IPS-18c (cell line): ENCODE data around the gene DISC1.
"Not testable (repeated sequence)": the region's sequence is repeated elsewhere in the genome, so short reads cannot be mapped to it uniquely, and the experiment has no call there.

ENCODE experiments used
- H3K4me3 ChIP-seq: 2 replicates; pipeline ENCODE4 v1.7.0; 2013; ENCODE audit warnings: low read depth, mild to moderate bottlenecking, low read length, moderate library complexity; ENCODE audit not compliant: insufficient read depth
- H3K9me3 ChIP-seq: one replicate; pipeline ENCODE4 v1.6.1; 2013; ENCODE audit warnings: mild to moderate bottlenecking, low read length, moderate library complexity; ENCODE audit not compliant: control insufficient read depth, insufficient read depth

DISC1 gene

DNA sequence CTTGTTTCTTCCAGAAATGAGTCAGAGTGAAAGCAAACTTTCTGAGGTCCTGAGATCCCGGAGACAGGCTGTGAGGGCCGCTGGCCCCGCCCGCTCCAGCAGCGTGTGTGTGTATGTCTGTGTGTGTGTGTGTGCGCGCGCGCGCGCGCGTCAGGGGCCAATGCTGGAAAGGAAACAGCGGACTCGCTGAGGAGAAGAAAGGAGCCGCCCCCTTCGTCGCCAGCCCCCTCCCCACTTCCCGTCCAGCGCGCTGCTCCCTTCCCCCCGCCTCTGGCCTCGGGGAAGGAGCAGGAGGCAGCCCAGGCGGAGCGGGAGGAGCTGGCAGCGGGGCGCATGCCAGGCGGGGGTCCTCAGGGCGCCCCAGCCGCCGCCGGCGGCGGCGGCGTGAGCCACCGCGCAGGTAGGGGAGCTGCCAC lies at the start of gene DISC1:
DISC1 (plus strand) TSS at position 256 of the 416 bp plus-strand sequence; CDS start at position 334, 78 bp downstream.
- H3K9me3 ChIP-seq = no peaks in the 10 kb centered on the region
- peak within 1 kb of the TSS; percentile 89 for H3K4me3 ChIP-seq

DNA sequence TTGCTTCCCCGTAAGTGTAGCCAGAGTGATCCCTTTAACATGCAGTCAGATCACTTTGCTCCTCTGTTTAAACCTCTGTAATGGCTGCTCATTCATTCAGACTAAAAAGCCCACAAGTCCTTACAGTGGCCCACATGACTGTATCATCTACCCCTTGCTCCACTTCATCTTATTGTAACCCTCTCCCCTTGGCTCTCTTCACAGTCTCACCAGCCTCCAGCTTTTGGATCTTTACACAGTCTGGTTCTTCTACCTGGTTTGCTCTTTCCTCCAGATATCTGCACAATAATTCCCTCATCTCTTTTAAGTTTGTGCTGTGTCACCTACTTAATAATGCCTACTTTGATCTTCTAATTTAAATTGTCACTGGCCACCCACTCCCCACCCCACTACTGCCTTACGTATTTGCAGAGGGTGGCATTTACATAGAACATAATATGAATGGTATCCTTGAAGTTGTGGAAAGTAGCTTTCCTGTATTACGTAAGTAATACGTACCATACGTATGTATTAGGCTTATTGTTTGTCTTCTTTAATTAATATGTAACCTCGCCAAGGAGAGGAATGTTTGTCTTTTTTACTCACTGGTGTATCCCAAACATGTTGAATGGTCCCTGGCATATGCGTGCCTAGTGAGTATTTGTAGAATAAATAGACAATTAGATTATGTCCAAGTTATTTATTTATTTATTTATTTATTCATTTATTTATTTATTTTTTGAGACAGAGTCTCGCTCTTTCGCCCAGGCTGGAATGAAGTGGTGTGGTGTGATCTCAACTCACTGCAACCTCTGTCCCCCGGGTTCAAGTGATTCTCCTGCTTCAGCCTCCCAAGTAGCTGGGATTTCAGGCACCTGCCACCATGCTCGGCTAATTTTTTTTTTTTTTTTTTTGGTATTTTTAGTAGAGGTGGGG lies 49.5 kb upstream of the DISC1 start:
- Histone ChIP-seq H3K9me3 (no peaks in the 10 kb centered on the region), H3K4me3 (no peak overlapping the region)

DNA sequence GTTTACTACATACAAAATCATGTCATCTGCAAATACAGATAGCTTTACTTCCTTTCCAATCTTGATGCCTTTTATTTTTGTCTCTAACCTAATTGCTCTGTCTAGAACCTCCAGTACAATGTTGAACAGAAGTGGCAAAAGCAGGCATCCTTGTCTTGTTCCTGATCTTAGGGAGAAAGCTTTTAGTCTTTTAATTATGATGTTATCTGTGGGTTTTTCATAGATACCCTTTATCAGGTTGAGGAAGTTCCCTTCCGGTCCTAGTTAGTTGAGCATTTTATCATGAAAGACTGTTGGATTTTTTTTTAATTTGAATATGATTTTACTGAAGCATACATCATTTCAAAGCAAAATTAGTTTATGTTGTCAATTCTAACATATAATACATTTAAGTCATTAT lies 45.7 kb upstream of the DISC1 start:
- Histone ChIP-seq H3K9me3 (no peaks in the 10 kb centered on the region), H3K4me3 (no peak overlapping the region)

DNA sequence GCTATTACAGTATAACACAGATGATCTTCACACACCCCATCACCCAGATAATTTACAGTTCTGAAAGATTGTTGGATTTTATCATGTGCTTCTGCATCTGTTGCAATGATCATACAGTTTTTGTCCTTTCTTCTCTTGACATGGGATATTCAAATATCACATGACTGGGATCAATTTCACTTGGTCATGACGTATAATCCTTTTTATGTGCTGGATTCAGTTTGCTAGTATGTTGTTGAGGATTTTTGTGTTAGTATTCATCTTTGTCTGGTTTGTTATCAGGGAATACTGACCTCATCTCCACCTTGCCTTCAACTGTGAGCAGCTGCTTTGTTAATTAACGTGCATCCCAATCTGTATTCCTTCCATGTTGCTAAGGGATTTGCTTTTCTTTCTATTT lies 44.7 kb upstream of the DISC1 start:
- Histone ChIP-seq H3K9me3 (no peaks in the 10 kb centered on the region), H3K4me3 (no peak overlapping the region)

DNA sequence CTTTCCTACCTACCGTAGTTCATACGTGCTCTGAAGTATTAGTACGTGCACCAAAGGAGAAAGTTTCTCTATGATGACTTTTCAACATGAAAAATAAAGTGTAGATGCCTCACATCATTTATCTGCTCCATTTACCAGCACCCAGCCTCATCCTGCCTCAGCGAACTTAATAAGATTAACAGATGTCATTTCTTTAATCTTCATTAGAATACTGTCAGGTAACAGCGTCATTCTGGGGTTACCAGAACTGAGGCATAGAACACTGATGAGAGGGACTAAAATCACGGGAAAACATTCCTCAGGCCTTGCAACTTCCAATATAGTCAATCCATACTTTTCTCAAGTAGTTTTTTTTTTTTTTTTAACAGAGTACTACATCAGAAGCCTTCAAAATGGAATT lies 43.2 kb upstream of the DISC1 start:
- Histone ChIP-seq H3K9me3 (no peaks in the 10 kb centered on the region), H3K4me3 (no peak overlapping the region)

DNA sequence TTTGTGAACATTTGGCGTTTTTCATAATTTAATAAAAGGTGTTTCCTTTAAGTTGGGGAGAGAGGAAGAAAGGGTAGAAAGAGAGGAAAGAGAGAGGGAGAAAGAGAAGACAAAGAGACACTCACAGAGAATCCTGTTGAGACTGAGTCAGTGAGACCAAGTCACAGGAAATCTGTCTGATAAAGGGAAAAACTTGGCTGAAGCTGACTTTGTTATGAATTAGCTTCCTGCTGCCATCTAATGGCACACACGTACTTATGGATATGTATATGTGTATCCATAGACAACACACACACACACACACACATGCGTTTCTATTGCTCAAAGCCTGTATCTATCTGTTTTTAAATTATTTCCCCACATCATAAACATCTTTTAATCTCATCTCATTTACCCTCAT lies 42.5 kb upstream of the DISC1 start:
- H3K9me3 ChIP-seq = no peaks in the 10 kb centered on the region
- H3K4me3 ChIP-seq = no peak overlapping the region

DNA sequence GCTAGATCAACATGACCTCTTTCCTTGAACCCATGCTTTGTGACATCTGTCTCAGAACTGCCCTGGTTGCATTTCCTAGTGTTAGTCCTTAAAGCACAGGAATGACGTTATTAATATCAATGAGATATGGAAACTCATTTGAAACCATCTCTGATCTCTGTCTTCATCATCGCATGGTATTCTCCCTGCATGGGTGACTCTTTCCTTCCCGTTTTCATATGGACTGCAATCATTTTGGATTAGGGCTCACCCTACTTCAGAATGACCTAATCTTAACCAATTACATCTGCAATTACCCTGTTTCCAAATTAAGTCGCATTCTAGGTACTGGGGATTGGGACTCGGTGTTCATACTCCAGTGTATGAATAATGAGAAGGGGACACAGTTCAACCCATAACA lies 41.7 kb upstream of the DISC1 start:
- H3K9me3 ChIP-seq = no peaks in the 10 kb centered on the region

DNA sequence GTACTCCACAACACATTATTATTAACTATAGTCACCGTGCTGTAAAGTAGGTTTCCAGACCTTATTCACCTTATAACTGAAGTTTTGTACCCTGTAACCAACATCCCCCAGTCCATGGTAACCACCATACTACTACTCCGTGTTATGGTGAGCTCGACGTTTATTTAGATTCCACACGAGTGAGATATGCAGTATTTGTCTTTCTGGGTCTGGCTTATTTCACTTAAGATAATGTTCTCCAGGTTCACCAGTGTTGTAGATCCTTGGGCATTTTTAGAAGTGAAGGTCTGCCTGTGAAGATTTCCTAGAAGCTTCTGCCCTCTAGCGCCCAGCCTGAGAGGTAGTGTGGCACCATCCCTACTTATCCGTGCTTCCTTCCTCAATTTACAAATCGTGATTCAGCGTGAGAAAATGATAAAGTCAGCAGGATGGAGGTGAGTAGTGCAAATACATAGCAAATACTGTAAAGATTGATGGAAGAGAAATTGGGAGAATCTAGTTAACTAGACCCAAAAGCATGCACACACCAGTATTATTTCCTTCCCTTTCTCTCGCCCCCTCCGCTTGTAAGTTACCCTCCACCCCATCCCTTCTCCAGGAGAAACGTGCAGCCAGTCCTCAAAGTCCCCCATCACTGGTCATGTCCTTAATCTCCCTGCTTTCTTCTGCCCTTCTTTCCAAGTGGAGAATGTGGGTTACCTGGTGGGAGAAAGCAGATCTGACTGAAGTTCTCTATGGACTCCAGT lies 36.0 kb upstream of the DISC1 start:
- no peak overlapping the region for H3K4me3 ChIP-seq
- H3K9me3 ChIP-seq = no peaks in the 10 kb centered on the region

More for the DNA sequence above, 41.7 kb upstream of the DISC1 start:
- no peak overlapping the region for H3K4me3 ChIP-seq

DNA sequence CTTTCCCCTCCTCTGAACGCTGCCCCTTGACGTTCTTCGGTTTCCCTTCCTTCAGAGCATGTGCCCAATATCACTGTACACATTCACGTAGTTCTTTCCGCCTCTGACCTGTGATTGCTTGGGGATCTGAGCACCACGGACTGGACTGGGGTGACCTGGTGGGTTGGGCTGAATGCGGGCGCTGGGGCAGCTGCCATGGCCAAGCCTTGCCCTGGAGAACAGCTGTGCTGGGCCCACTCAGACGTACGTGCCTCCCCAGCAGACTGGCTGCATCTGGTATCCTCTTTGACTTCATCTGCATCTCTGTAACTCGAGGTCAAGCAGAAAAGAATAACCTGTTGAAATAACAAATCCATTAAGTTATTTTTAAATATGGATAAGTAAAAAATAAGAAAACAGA lies 35.1 kb upstream of the DISC1 start:
- Histone ChIP-seq H3K9me3 (no peaks in the 10 kb centered on the region), H3K4me3 (no peak overlapping the region)

DNA sequence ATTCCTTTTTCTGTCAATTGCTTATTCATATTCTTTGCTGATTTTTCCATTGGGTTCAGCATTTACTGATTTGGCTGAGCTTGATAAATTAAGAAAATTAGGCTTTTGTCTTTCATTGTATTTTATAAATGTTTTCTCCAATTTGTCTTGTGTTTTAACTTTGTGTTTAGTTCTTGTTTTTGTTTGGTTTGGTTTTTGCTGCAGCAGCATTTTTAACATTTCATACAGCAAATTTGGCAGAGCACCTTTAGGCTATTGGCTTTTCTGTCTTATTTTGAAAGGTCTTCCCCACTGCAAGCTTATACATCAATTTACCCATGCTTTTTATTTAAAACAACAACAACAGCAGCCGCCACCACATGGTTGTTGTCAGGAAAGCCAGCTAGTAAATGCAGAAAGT lies 33.8 kb upstream of the DISC1 start:
- no peak overlapping the region for H3K4me3 ChIP-seq
- no peaks in the 10 kb centered on the region for H3K9me3 ChIP-seq

DNA sequence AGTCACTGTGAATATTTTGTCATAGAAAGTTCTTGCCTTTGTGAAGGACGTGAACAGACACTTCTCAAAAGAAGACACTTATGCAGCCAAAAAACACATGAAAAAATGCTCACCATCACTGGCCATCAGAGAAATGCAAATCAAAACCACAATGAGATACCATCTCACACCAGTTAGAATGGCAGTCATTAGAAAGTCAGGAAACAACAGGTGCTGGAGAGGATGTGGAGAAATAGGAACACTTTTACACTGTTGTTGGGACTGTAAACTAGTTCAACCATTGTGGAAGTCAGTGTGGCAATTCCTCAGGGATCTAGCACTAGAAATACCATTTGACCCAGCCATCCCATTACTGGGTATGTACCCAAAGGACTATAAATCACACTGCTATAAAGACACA lies 33.3 kb upstream of the DISC1 start:
- not testable (repeated sequence) for H3K9me3 ChIP-seq

DNA sequence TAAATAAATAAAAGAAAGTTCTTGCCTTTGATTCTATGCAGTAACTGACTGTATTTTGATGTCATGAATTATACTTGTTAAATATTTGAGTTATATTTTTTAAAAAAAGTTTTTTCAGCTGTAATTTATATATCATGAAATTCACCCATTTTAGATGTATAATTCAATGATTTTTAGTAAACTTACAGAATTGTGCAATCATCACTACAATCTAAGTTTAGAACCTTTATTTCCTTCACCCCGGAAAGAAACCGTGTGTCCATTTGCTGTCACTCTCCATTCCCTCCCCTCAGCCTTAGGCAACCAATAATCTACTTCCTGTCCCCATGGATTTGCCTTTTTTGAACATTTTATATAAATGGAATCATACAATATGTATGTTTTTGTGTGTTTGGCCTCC lies 32.5 kb upstream of the DISC1 start:
- Histone ChIP-seq H3K4me3 (no peak overlapping the region), H3K9me3 (no peaks in the 10 kb centered on the region)

More for the DNA sequence above, 33.3 kb upstream of the DISC1 start:
- H3K4me3 ChIP-seq = not testable (repeated sequence)

DNA sequence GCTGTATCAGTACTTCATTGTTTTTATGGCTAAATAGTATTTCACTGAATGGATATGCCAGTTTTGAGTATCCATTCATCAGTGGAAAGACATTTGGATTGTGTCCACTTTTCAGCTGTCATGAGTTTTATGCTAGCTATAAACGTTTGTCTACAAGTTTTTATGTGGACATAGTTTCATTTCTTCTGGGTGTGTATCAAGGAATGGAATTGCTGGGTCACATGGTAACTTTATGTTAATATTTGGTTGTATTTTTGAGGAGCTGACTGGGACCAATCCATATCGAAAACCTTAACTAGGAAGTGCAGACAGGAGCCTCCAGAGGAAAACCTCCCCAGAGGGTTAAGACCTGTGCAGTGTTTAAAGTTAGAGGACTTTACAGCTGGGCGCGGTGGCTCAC lies 31.8 kb upstream of the DISC1 start:
- Histone ChIP-seq H3K4me3 (no peak overlapping the region), H3K9me3 (no peaks in the 10 kb centered on the region)

DNA sequence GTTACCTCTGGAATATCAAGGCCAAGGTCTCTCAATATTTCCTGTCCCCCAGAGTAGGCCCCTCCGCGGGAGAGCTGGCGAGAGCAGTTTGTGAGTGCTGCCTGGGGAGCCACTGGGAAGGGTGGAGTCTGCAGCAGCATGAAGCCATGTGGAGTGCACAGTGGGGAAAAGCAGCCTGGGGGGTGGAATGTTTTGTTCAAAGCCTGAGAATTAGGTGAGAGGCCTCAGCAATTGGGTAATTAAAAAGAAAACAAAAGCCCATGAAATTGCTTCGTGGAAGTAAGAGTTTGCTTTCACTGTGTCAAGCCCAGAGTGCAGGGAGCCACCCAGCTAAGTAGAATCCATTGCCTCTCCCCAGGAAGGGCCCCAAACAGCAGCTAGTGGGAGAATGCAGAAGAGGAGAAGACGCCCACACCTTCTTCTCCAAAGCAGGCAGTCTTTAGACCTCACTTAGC lies 30.2 kb upstream of the DISC1 start:
- Histone ChIP-seq H3K4me3 (no peak overlapping the region), H3K9me3 (no peaks in the 10 kb centered on the region)

DNA sequence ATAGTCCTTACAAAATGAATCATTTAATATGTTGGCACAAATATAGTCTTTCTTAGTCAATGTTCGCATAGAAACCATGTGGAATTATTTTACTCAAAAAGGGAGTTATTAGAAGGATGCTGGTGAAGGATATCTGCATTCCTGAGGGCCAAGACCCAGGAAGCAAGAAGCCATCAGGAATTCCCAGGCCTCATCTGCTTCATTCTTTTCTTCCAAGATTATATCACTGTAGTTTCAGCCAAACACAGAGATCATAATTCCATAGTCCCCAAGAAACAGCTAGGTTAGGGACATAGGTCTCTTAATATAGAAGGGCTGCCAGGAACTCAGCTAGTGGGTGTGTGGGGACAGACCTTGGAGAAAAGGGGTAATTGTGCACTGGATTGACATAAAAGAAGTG lies 28.6 kb upstream of the DISC1 start:
- Histone ChIP-seq H3K4me3 (no peak overlapping the region), H3K9me3 (no peaks in the 10 kb centered on the region)

DNA sequence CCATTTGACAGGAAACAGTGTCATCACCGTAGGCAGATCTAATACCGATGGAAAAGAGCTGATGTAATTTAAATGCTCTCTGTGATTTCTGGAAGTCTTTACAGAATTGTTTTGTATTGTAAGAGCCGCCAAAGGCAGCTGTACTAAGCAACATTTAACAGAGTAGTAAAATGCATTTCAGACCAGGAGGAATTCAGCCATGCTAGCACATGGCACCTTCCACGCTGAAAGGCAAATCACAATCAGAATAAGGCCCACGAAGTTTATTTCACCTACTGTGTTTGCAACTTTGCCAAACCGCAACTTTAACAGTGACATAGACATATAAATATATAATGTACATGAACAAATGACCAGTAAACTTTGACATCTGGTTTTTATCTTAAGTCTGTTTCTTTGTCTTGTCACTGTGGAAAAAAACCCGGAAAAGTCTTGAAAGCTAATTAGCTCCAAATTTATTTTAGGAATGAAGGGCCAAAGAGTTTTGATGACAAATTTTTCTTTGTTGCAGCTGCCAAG lies 26.1 kb upstream of the DISC1 start:
- no peak overlapping the region for H3K4me3 ChIP-seq
- no peaks in the 10 kb centered on the region for H3K9me3 ChIP-seq

DNA sequence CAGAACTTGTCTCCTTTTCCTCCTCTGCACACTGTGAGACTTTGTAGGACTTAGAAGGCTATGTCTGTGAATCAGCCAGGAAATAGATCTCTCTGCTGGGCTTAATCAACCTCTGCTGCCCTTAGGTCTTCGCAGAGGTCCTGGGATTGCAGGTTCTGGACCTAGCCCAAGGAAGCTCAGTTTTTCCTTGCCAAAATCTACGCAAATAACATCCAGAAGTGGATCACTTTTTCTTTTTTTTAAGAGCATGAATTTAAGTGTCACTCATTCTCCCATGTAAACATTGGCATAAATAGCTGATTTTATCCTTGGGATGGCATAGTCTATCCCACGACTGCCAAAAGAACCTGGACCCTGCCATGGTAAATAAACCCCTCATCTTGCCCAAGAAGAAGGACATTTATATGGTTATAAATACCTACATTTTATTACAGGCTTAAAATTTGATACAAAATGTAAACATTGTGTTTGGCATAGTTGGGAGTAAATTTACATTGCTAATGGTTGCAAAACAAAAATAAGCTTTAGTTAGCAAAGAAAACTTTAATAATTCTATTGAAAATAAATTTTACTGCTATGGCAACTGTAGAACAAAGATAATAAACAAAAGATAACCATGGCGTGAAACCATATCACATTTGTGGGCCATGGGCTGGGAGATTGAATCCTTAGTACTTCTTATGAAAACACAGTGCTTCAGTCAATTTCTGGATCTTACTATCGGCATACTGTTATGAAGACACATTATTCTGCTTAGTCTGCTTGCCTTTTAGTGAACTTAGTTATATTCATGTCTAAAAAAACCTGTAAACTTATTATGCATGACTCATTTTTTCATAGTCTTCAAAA lies 24.5 kb upstream of the DISC1 start:
- H3K9me3 ChIP-seq = no peaks in the 10 kb centered on the region
- H3K4me3 ChIP-seq = no peak overlapping the region
